ENCODE measurements around the gene MAP3K13.

MAP3K13 gene

GRCh38 chr3:185421577-185422232 is 58.8 kb downstream of the MAP3K13 start:
- TF ChIP-seq, protein P1, sequence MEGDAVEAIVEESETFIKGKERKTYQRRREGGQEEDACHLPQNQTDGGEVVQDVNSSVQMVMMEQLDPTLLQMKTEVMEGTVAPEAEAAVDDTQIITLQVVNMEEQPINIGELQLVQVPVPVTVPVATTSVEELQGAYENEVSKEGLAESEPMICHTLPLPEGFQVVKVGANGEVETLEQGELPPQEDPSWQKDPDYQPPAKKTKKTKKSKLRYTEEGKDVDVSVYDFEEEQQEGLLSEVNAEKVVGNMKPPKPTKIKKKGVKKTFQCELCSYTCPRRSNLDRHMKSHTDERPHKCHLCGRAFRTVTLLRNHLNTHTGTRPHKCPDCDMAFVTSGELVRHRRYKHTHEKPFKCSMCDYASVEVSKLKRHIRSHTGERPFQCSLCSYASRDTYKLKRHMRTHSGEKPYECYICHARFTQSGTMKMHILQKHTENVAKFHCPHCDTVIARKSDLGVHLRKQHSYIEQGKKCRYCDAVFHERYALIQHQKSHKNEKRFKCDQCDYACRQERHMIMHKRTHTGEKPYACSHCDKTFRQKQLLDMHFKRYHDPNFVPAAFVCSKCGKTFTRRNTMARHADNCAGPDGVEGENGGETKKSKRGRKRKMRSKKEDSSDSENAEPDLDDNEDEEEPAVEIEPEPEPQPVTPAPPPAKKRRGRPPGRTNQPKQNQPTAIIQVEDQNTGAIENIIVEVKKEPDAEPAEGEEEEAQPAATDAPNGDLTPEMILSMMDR (IDR thresholded peaks at IDR 0.05): no peak
- Histone ChIP-seq H3K4me1 (peaks cover 0 to 7% (median 6%) of the 10 kb centered on the region in 4 donors), H3K27ac (no peak overlapping the region), H3K36me3 (no peaks in the 10 kb centered on the region), H3K27me3 (no peaks in the 10 kb centered on the region), H3K4me3 (no peak overlapping the region), H3K9me3 (no peaks in the 10 kb centered on the region)
- DNase-seq: no peak
- intact Hi-C loops (cut with DNase I; ENCODE audit: low total_unique reads): no loop called here

DNA sequence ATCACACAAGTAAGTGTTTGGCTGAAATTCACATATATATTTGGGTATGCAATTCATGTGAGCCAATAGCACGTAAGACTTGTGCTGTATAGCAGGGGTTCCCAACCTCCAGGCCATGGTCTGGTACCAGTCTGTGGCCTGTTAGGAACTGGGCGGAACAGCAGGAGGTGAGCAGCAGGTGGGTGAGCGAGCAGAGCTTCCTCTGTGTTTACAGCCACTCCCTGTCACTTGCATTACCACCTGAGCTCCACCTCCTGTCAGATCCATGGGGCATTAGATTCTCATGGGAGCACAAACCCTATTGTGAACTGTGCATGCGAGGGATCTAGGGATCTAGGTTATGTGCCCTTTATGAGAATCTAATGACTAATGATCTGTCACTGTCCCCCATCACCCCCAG is 59.7 kb downstream of the MAP3K13 start:
- no peak overlapping the region for H3K27ac ChIP-seq
- intact Hi-C loops (cut with DNase I; ENCODE audit: low total_unique reads): no loop called here
- no peaks in the 10 kb centered on the region for H3K27me3 ChIP-seq
- TF ChIP-seq, protein P1 (IDR thresholded peaks at IDR 0.05): no peak
- peaks cover 0 to 7% (median 6%) of the 10 kb centered on the region in 4 donors for H3K4me1 ChIP-seq
- no peak overlapping the region for H3K4me3 ChIP-seq
- no peaks in the 10 kb centered on the region for H3K36me3 ChIP-seq
- no peak for DNase-seq
- H3K9me3 ChIP-seq: no peaks in the 10 kb centered on the region

DNA sequence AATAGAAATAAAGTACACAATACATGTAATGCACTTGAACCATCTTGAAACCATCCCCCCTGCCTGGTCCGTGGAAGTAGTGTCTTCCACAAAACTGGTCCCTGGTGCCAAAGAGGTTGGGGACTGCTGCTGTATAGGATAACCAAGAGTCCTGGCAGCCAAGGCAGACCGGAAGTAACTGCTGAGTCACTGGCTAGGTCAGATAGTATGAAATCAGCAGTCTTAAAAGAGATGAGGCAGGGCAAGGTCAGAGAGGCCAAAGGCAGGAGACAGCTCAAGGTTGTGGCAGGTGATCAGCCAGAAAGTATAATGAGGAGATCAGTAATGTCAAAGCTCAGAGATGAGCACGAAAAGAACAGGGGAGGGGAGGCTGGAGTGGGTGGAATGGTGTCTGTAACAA is 60.2 kb downstream of the MAP3K13 start:
- intact Hi-C loops (cut with DNase I; ENCODE audit: low total_unique reads): no loop called here
- H3K4me1 ChIP-seq: peaks cover 0 to 7% (median 6%) of the 10 kb centered on the region in 4 donors
- H3K36me3 ChIP-seq: no peaks in the 10 kb centered on the region
- DNase-seq: peak in 1 of 2 donors; percentile 22
- no peaks in the 10 kb centered on the region for H3K9me3 ChIP-seq
- H3K27ac ChIP-seq: no peak overlapping the region
- no peak overlapping the region for H3K4me3 ChIP-seq
- TF ChIP-seq, protein P1 (IDR thresholded peaks at IDR 0.05): no peak
- H3K27me3 ChIP-seq: no peaks in the 10 kb centered on the region

- H3K9me3 ChIP-seq: no peaks in the 10 kb centered on the region
- intact Hi-C loops (cut with DNase I; ENCODE audit: low total_unique reads): no loop called here
- peaks cover 0 to 7% (median 6%) of the 10 kb centered on the region in 4 donors for H3K4me1 ChIP-seq
- TF ChIP-seq, protein P1 (IDR thresholded peaks at IDR 0.05): no peak
- H3K27ac ChIP-seq: no peak overlapping the region
- H3K4me3 ChIP-seq: no peak overlapping the region
- no peak for DNase-seq
- peaks cover 0 to 11% (median 0%) of the 10 kb centered on the region in 3 donors for H3K36me3 ChIP-seq
- H3K27me3 ChIP-seq: no peaks in the 10 kb centered on the region
These were observed 61.5 kb downstream of the MAP3K13 start for GRCh38 chr3:185424435-185424834.

DNA sequence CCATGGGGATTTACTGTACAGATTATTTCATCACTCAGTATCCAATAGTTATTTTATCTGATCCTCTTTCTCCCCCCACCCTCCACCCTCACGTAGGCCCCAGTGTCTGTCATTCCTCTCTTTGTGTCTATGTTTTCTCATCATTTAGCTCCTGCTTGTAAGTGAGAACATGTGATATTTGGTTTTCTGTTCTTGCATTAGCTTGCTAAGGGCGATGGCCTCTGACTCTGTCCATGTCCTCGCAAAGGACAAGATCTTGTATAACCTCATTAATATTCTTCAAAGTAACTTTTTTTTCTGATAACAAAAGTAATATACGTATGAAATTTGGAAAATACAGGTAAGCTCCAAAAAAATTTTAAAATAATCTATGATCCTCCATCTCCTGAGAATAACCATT is 67.4 kb downstream of the MAP3K13 start:
- H3K4me3 ChIP-seq: no peak overlapping the region
- H3K36me3 ChIP-seq: peaks cover 0 to 11% (median 7%) of the 10 kb centered on the region in 3 donors
- no peaks in the 10 kb centered on the region for H3K9me3 ChIP-seq
- no peak overlapping the region for H3K27ac ChIP-seq
- H3K4me1 ChIP-seq: no peaks in the 10 kb centered on the region
- intact Hi-C loops (cut with DNase I; ENCODE audit: low total_unique reads): no loop called here
- TF ChIP-seq, protein P1 (IDR thresholded peaks at IDR 0.05): no peak
- no peak for DNase-seq
- H3K27me3 ChIP-seq: no peaks in the 10 kb centered on the region
